ENCODE results near the gene MSLN.
A peak's percentile ranks its signal among the peaks of the same experiment; 100 is the strongest.
"Not testable (repeated sequence)": the region's sequence is repeated elsewhere in the genome, so short reads cannot be mapped to it uniquely, and the experiment has no call there.

The MSLN gene

GRCh38 chr16:760545-761343 is at the start of gene MSLN:
Gene MSLN (plus strand): TSS chr16:760734. CDS start chr16:762681, 1,947 bp downstream.
- Mint-ChIP-seq H3K9me3 (no peaks in the 10 kb centered on the region), H3K27ac (no peak within 1 kb of the TSS), H3K4me1 (ENCODE audit: low read depth) (no peaks in the 10 kb centered on the region), H3K36me3 (ENCODE audit: low read depth) (no peaks in the 10 kb centered on the region), H3K4me3 (no peak within 1 kb of the TSS), H3K27me3 (peaks cover 5% of the 10 kb centered on the region)

- Mint-ChIP-seq H3K27ac (no peak overlapping the region), H3K9me3 (no peaks in the 10 kb centered on the region), H3K4me3 (no peak overlapping the region), H3K4me1 (ENCODE audit: low read depth) (peaks cover 3% of the 10 kb centered on the region), H3K27me3 (peaks cover 45% of the 10 kb centered on the region), H3K36me3 (ENCODE audit: low read depth) (no peaks in the 10 kb centered on the region)
Observed at GRCh38 chr16:711084-711483, 49.5 kb upstream of the MSLN start.

GRCh38 chr16:711548-712320 is 48.8 kb upstream of the MSLN start:
- Mint-ChIP-seq H3K27me3 (peaks cover 39% of the 10 kb centered on the region), H3K4me1 (ENCODE audit: low read depth) (peaks cover 7% of the 10 kb centered on the region), H3K9me3 (no peaks in the 10 kb centered on the region), H3K36me3 (ENCODE audit: low read depth) (no peaks in the 10 kb centered on the region), H3K4me3 (no peak overlapping the region), H3K27ac (no peak overlapping the region)

GRCh38 chr16:712740-713250 is 47.7 kb upstream of the MSLN start:
- H3K36me3 Mint-ChIP-seq (ENCODE audit: low read depth); H3K9me3 Mint-ChIP-seq; H3K4me1 Mint-ChIP-seq (ENCODE audit: low read depth); H3K27ac Mint-ChIP-seq; H3K4me3 Mint-ChIP-seq: not testable (repeated sequence)
- H3K27me3 Mint-ChIP-seq = peaks cover 32% of the 10 kb centered on the region

GRCh38 chr16:714079-714478 is 46.5 kb upstream of the MSLN start:
- no peak overlapping the region for H3K27ac Mint-ChIP-seq
- no peaks in the 10 kb centered on the region for H3K36me3 Mint-ChIP-seq (ENCODE audit: low read depth)
- H3K4me1 Mint-ChIP-seq (ENCODE audit: low read depth) = peaks cover 12% of the 10 kb centered on the region
- no peak overlapping the region for H3K4me3 Mint-ChIP-seq
- H3K9me3 Mint-ChIP-seq = no peaks in the 10 kb centered on the region
- H3K27me3 Mint-ChIP-seq = peaks cover 24% of the 10 kb centered on the region

GRCh38 chr16:714558-715476 is 45.7 kb upstream of the MSLN start, which contains the start of gene METRN:
Gene METRN (plus strand): TSS chr16:715118. CDS start chr16:715290, 172 bp downstream.
- no peaks in the 10 kb centered on the region for H3K9me3 Mint-ChIP-seq
- peaks cover 20% of the 10 kb centered on the region for H3K4me1 Mint-ChIP-seq (ENCODE audit: low read depth)
- H3K36me3 Mint-ChIP-seq (ENCODE audit: low read depth) = no peaks in the 10 kb centered on the region
- peak within 1 kb of the TSS; percentile 67 for H3K4me3 Mint-ChIP-seq
- H3K27me3 Mint-ChIP-seq = peaks cover 18% of the 10 kb centered on the region
- no peak within 1 kb of the TSS for H3K27ac Mint-ChIP-seq

- peaks cover 27% of the 10 kb centered on the region for H3K4me1 Mint-ChIP-seq (ENCODE audit: low read depth)
- H3K27me3 Mint-ChIP-seq = peaks cover 12% of the 10 kb centered on the region
- no peak overlapping the region for H3K27ac Mint-ChIP-seq
- no peaks in the 10 kb centered on the region for H3K9me3 Mint-ChIP-seq
- no peaks in the 10 kb centered on the region for H3K36me3 Mint-ChIP-seq (ENCODE audit: low read depth)
- peak overlapping the region; percentile 67 for H3K4me3 Mint-ChIP-seq
Observed at GRCh38 chr16:715477-716199, 44.9 kb upstream of the MSLN start.

GRCh38 chr16:716200-716568 is 44.4 kb upstream of the MSLN start:
- H3K36me3 Mint-ChIP-seq (ENCODE audit: low read depth) = no peaks in the 10 kb centered on the region
- H3K27me3 Mint-ChIP-seq = peaks cover 12% of the 10 kb centered on the region
- H3K4me1 Mint-ChIP-seq (ENCODE audit: low read depth) = peaks cover 27% of the 10 kb centered on the region
- no peak overlapping the region for H3K27ac Mint-ChIP-seq
- H3K4me3 Mint-ChIP-seq = peak overlapping the region; percentile 67
- H3K9me3 Mint-ChIP-seq = no peaks in the 10 kb centered on the region

GRCh38 chr16:716768-717325 is 43.7 kb upstream of the MSLN start:
- Mint-ChIP-seq H3K27me3 (peaks cover 12% of the 10 kb centered on the region), H3K4me1 (ENCODE audit: low read depth) (peaks cover 27% of the 10 kb centered on the region), H3K36me3 (ENCODE audit: low read depth) (no peaks in the 10 kb centered on the region), H3K9me3 (no peaks in the 10 kb centered on the region), H3K27ac (no peak overlapping the region), H3K4me3 (peak overlapping the region; percentile 67)

- H3K9me3 Mint-ChIP-seq = no peaks in the 10 kb centered on the region
- no peaks in the 10 kb centered on the region for H3K36me3 Mint-ChIP-seq (ENCODE audit: low read depth)
- H3K27me3 Mint-ChIP-seq = peaks cover 10% of the 10 kb centered on the region
- H3K4me3 Mint-ChIP-seq = no peak overlapping the region
- H3K27ac Mint-ChIP-seq = no peak overlapping the region
- peaks cover 34% of the 10 kb centered on the region for H3K4me1 Mint-ChIP-seq (ENCODE audit: low read depth)
Observed at GRCh38 chr16:717450-718245, 42.9 kb upstream of the MSLN start.

GRCh38 chr16:718389-718788 is 42.1 kb upstream of the MSLN start:
- no peak overlapping the region for H3K27ac Mint-ChIP-seq
- peaks cover 7% of the 10 kb centered on the region for H3K27me3 Mint-ChIP-seq
- peaks cover 38% of the 10 kb centered on the region for H3K4me1 Mint-ChIP-seq (ENCODE audit: low read depth)
- H3K4me3 Mint-ChIP-seq = no peak overlapping the region
- H3K9me3 Mint-ChIP-seq = no peaks in the 10 kb centered on the region
- no peaks in the 10 kb centered on the region for H3K36me3 Mint-ChIP-seq (ENCODE audit: low read depth)

- peak overlapping the region; percentile 83 for H3K4me3 Mint-ChIP-seq
- no peak overlapping the region for H3K27ac Mint-ChIP-seq
- H3K27me3 Mint-ChIP-seq = peaks cover 3% of the 10 kb centered on the region
- no peaks in the 10 kb centered on the region for H3K36me3 Mint-ChIP-seq (ENCODE audit: low read depth)
- peaks cover 38% of the 10 kb centered on the region for H3K4me1 Mint-ChIP-seq (ENCODE audit: low read depth)
- no peaks in the 10 kb centered on the region for H3K9me3 Mint-ChIP-seq
Observed at GRCh38 chr16:718922-719321, 41.6 kb upstream of the MSLN start.

- Mint-ChIP-seq H3K27ac (peak overlapping the region; percentile 85), H3K4me3 (peak overlapping the region; percentile 83), H3K9me3 (no peaks in the 10 kb centered on the region), H3K4me1 (ENCODE audit: low read depth) (peaks cover 38% of the 10 kb centered on the region), H3K36me3 (ENCODE audit: low read depth) (no peaks in the 10 kb centered on the region), H3K27me3 (no peaks in the 10 kb centered on the region)
Observed at GRCh38 chr16:719815-720446, 40.6 kb upstream of the MSLN start.

Measured in stimulated activated naive CD8-positive, alpha-beta T cell treated with anti-CD3 and anti-CD28 coated beads, Interleukin-15, Interleukin-2, amounts not matched to agents 100 ng/mL and 50 ng/mL, for 24 hours (primary cell).